ENCODE measurements around the gene FLOT2.

GRCh38 chr17:28941251-28941650 lies 43.7 kb upstream of the FLOT2 start:
- no peak for TF ChIP-seq CTCF (IDR thresholded peaks at IDR 0.05; ENCODE audit: control extremely low read depth in 1 of 3, insufficient read depth in 1 of 3, low read depth in 1 of 3, low read length in 3 of 3)
- TF ChIP-seq, protein P1, sequence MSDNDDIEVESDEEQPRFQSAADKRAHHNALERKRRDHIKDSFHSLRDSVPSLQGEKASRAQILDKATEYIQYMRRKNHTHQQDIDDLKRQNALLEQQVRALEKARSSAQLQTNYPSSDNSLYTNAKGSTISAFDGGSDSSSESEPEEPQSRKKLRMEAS (IDR thresholded peaks at IDR 0.05): no peak
- no peak for TF ChIP-seq TAF1 (IDR thresholded peaks at IDR 0.05; ENCODE audit: low read depth, low read length)
- TF ChIP-seq JUND (IDR thresholded peaks at IDR 0.05; ENCODE audit: low read length): no peak
- no peak for TF ChIP-seq EGR1 (IDR thresholded peaks at IDR 0.05; ENCODE audit: borderline replicate concordance, low read depth, low read length)
- TF ChIP-seq, protein P2, sequence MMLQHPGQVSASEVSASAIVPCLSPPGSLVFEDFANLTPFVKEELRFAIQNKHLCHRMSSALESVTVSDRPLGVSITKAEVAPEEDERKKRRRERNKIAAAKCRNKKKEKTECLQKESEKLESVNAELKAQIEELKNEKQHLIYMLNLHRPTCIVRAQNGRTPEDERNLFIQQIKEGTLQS (IDR thresholded peaks at IDR 0.05; ENCODE audit: insufficient read depth, low read depth, low read length): no peak
- TF ChIP-seq SP1 (IDR thresholded peaks at IDR 0.05; ENCODE audit: low read depth, low read length): no peak
- TF ChIP-seq PHF8 (conservative IDR thresholded peaks at IDR 0.05; ENCODE audit: low read depth, low read length): no peak

Data from H1 (cell line).